GM10266 (cell line): Measurements from ENCODE around the gene PRPF18.

Source experiments
- DNase-seq: peaks from one replicate; pipeline ENCODE4 v3.0.0; 2012; ENCODE audit errors: extremely low spot score
- TF ChIP-seq, protein P1 (sequence below): IDR thresholded peaks from 2 replicates; pipeline ENCODE4 v1.5.1; 2012; ENCODE audit warnings: mild to moderate bottlenecking, low read depth; ENCODE audit not compliant: control insufficient read depth, insufficient read depth; ENCODE audit errors: missing control alignments

Gene PRPF18

DNA sequence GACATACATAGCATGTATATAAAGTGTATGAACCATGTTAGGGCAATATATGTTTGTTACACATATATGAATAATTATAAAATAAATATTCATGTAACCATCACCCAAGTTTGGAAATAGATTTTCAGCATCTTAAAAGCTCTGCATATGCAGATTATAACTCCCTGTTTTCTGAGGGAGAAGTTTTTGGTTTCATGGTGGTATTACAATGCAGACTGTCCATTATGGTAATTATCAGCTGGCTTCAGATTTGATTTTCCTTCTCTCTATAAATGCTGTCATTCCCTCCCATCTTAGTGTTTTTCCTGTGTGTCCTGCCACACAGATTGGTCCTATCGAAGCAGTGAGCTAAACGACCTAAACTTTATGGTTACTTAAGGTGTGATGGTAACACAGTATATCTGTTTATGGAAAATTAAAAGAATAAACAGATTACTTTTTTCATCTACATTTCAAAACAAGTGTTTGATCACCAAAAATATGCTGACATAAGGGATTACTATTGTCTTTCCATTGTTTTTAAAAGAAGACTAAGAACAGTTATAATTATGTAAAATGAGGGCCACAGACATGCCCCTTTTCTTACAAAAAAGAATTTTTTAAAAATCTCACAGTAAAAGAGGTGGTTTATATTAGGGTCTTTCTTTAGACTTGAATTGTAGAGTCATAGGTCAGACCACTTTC is 17.7 kb downstream of the PRPF18 start:
- TF ChIP-seq, protein P1, sequence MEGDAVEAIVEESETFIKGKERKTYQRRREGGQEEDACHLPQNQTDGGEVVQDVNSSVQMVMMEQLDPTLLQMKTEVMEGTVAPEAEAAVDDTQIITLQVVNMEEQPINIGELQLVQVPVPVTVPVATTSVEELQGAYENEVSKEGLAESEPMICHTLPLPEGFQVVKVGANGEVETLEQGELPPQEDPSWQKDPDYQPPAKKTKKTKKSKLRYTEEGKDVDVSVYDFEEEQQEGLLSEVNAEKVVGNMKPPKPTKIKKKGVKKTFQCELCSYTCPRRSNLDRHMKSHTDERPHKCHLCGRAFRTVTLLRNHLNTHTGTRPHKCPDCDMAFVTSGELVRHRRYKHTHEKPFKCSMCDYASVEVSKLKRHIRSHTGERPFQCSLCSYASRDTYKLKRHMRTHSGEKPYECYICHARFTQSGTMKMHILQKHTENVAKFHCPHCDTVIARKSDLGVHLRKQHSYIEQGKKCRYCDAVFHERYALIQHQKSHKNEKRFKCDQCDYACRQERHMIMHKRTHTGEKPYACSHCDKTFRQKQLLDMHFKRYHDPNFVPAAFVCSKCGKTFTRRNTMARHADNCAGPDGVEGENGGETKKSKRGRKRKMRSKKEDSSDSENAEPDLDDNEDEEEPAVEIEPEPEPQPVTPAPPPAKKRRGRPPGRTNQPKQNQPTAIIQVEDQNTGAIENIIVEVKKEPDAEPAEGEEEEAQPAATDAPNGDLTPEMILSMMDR = no peak
- no peak for DNase-seq

DNA sequence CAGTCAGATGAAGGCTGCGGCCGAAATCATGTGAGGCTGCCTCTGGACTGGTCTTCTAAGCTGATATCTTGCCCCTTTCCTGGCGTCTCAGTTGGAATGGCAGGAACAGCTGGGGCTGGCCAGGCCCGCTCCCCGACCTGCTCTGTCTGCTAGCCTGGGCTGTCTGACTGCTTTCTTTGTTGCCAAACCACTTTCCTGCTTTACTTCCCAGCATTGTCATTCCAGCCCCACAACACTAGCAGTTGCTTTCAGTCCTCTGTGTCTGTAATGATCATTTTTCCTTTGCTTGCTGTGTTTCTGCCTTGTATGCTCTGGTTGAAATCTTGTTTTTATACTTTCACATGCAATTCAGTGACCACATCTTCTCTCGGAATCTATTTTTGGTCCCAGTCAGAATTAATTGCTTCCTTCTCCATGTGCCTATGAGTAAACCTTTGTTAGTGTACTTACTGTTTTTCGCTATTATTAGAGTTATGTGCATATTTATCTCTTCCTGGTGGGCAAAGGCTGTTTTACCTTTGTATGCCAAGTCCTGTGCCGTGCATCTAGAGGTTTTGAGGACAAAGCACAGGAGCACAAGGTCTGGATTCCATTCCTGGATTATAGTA is 21.6 kb downstream of the PRPF18 start:
- TF ChIP-seq, protein P1 = no peak
- DNase-seq = no peak

DNA sequence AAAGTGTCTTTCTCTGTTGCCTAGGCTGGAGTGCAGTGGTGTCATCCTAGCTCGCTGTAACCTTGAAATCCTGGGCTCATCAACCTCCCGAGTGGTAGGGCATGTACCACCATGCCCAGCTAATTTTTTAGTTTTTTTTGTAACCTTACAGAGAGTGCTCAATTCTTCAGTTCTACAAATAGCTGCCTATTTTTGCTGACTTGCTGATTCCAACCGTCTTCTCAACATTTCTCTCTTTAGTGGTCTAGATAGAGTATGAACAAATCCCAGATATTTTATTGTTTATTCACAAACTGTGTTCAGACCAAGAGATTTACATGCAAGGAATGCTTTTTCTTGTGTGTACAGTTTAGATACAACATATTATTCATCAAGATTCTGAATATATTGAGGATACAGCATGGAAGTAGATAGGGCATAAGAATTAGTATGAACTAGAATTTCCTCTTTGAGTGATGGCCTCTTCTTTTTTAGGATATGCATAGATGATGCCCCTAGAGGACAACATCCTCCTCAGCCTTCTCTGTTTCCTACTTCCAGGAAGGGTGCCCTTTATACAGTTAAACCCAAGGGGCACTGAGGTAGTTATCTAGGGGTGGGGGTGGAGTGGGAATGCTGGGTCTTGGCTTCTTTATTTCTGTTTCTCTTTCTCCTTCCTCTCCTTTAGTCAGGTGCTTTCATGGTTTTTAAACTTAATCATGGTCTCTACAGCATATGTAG is 26.0 kb downstream of the PRPF18 start:
- TF ChIP-seq, protein P1 = no peak
- no peak for DNase-seq

DNA sequence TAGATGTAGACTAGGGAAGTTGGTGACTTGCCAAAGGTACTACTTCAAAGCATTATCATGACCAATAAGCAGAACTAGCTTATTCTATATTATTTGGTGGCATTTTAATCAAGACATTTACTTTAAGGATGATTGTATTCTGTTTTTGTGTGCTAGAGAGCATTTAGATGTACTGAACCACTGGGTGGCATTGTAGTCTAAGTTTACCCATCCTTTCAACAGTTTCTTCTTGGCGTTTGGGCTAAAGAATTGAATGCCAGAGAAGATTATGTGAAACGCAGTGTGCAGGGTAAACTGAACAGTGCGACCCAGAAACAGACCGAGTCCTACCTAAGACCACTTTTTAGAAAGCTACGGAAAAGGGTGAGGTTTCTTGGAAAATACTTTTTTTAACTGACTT is 26.8 kb downstream of the PRPF18 start:
- peak; percentile 12 for DNase-seq
- TF ChIP-seq, protein P1 = peak; percentile 28

DNA sequence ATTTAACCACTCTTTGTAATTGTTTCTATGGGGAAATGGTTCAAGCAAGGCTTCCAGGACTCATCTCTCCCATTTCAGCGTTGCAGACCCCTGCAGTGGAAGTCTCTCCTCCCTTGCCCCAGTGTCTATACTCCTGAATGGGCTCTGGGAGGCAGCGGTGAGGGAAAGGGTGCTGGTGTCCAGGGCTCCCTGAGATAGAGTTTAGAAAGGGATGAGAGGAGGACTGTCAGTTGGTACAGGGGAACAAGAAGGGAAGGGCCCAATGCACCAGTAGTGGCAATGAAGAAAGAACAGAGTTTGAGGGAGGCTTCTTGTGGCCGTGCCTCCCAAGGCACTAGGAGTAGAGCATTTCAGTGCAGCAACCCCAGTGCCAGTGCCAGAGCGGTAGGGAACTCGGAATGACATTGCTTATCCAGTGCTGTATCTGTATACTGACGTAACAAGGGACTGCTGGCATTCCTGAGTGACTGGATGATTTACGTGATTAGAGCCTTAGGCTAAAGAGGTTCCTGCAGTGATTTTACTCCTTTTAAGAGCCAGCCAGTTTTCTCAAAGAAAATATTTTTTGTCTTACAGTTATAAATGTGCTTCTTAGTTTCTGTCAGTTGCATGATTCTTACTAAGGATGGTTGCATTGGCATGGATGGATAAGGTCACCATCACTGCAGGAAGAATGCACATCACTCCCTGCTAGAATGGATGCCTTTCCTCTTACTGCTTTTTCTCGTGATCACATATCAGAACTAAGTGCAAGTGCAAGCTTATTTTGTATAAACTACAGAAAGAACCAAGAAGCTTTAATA is 28.0 kb downstream of the PRPF18 start:
- TF ChIP-seq, protein P1 = no peak
- no peak for DNase-seq

DNA sequence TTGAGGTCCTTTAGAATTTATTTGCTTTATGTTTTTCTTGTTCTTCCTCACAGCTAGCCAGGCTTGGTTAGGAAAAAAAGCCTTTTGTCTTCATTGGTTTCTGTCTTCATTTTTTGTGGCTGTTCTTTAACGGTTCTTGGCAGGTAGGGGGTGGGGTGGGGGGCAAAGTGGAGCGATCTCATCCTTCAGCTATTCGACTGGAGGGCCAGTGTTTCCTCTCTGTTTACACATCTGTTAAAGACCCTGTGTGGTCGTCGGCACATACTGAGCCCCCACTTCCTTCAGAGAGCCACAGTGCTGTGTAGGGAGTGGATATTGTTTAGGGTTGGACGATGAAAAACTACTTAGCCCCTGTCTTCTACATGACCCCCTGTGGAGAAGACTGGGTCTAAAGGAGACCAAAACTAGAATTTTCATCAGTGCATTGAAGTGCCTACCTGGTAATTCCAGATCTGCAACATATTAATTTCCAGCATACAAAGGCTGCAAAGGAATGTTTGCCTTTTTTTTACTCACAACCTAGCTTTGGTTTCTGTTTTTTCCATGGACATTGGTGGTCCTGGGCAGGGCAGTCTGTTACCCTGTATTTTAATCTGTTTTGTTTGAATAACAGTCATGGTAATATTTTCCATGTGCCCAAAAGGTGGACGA is 29.0 kb downstream of the PRPF18 start:
- TF ChIP-seq, protein P1 = no peak
- DNase-seq = no peak
